ENCODE measurements around the gene ADAMTS3. TPM values are rescaled to one million over a fixed set of nuclear protein-coding genes. Genes with fewer than 3 reads are reported as not detected.

The ADAMTS3 gene
- total and polyA plus RNA-seq, 2 donors (not counting 1 experiment from before 2014, with no cell fraction given), result not detected

GRCh38 chr4:72463724-72464123, 105.3 kb downstream of the ADAMTS3 start:
- Histone ChIP-seq H3K27ac (ENCODE audit: low read length in 2 of 2) (no peak overlapping the region), H3K4me3 (ENCODE audit: control extremely low read depth in 1 of 5, extremely low read depth in 1 of 5, insufficient read depth in 1 of 5, low read depth in 2 of 5, low read length in 4 of 5) (no peak overlapping the region), H3K27me3 (replicated peaks in 1 of 4; ENCODE audit: control extremely low read depth in 1 of 4, control insufficient read depth in 3 of 4, insufficient read depth in 4 of 4, low read length in 3 of 4) (no peaks in the 10 kb centered on the region), H3K9ac (ENCODE audit: low read length) (no peak overlapping the region), H3K79me2 (ENCODE audit: control insufficient read depth, insufficient read depth, low read length) (no peaks in the 10 kb centered on the region), H4K20me1 (ENCODE audit: control insufficient read depth, insufficient read depth, low read length, poor library complexity, severe bottlenecking) (no peaks in the 10 kb centered on the region), H3K9me3 (ENCODE audit: control extremely low read depth in 1 of 3, control insufficient read depth in 2 of 3, insufficient read depth in 1 of 3, low read length in 2 of 3) (no peaks in the 10 kb centered on the region), H3K4me1 (ENCODE audit: control insufficient read depth in 2 of 2, insufficient read depth in 2 of 2, low read length in 2 of 2) (no peaks in the 10 kb centered on the region), H2AFZ (ENCODE audit: insufficient read depth, low read depth, low read length, poor library complexity, severe bottlenecking) (no peak overlapping the region), H3K4me2 (replicated peaks; ENCODE audit: low read depth, low read length, poor library complexity, severe bottlenecking) (no peak overlapping the region), H3K36me3 (replicated peaks in 1 of 2; ENCODE audit: control extremely low read depth in 1 of 2, control insufficient read depth in 1 of 2, extremely low read depth in 1 of 2, insufficient read depth in 2 of 2, low read length in 1 of 2) (no peaks in the 10 kb centered on the region)
- ChIA-PET POLR2A (no interaction called here), CTCF (no interaction called here)
- no peak for TF ChIP-seq CTCF (IDR thresholded peaks at IDR 0.05)
- H3K4me3 Mint-ChIP-seq, result no peak overlapping the region
- H3K27ac Mint-ChIP-seq, result no peak overlapping the region
- intact Hi-C loops (cut with micrococcal nuclease), result no loop called here
- no peaks in the 10 kb centered on the region for H3K27me3 Mint-ChIP-seq
- DNase-seq (no peak), ATAC-seq (ENCODE audit: low read depth) (no peak)
- H3K9me3 Mint-ChIP-seq (ENCODE audit: insufficient read depth), result no peaks in the 10 kb centered on the region
- no peaks in the 10 kb centered on the region for H3K4me1 Mint-ChIP-seq
- 88% methylated on average over 3 of the region's 3 CpGs for WGBS (ENCODE audit: insufficient coverage)

GRCh38 chr4:72457158-72457557, 111.9 kb downstream of the ADAMTS3 start:
- H3K4me3 Mint-ChIP-seq, result no peak overlapping the region
- Histone ChIP-seq H3K27me3 (replicated peaks in 1 of 4; ENCODE audit: control extremely low read depth in 1 of 4, control insufficient read depth in 3 of 4, insufficient read depth in 4 of 4, low read length in 3 of 4) (no peaks in the 10 kb centered on the region), H2AFZ (ENCODE audit: insufficient read depth, low read depth, low read length, poor library complexity, severe bottlenecking) (no peak overlapping the region), H3K4me2 (replicated peaks; ENCODE audit: low read depth, low read length, poor library complexity, severe bottlenecking) (no peak overlapping the region), H3K4me3 (ENCODE audit: control extremely low read depth in 1 of 5, extremely low read depth in 1 of 5, insufficient read depth in 1 of 5, low read depth in 2 of 5, low read length in 4 of 5) (no peak overlapping the region), H3K9ac (ENCODE audit: low read length) (no peak overlapping the region), H4K20me1 (ENCODE audit: control insufficient read depth, insufficient read depth, low read length, poor library complexity, severe bottlenecking) (no peaks in the 10 kb centered on the region), H3K79me2 (ENCODE audit: control insufficient read depth, insufficient read depth, low read length) (no peaks in the 10 kb centered on the region), H3K4me1 (ENCODE audit: control insufficient read depth in 2 of 2, insufficient read depth in 2 of 2, low read length in 2 of 2) (no peaks in the 10 kb centered on the region), H3K36me3 (replicated peaks in 1 of 2; ENCODE audit: control extremely low read depth in 1 of 2, control insufficient read depth in 1 of 2, extremely low read depth in 1 of 2, insufficient read depth in 2 of 2, low read length in 1 of 2) (no peaks in the 10 kb centered on the region), H3K27ac (ENCODE audit: low read length in 2 of 2) (no peak overlapping the region), H3K9me3 (ENCODE audit: control extremely low read depth in 1 of 3, control insufficient read depth in 2 of 3, insufficient read depth in 1 of 3, low read length in 2 of 3) (no peaks in the 10 kb centered on the region)
- POLR2A ChIA-PET, result no interaction called here
- no peaks in the 10 kb centered on the region for H3K27me3 Mint-ChIP-seq
- ATAC-seq (ENCODE audit: low read depth), result no peak
- no peaks in the 10 kb centered on the region for H3K9me3 Mint-ChIP-seq (ENCODE audit: insufficient read depth)
- TF ChIP-seq CTCF (IDR thresholded peaks at IDR 0.05) (no peak), EZH2 (IDR thresholded peaks at IDR 0.05; ENCODE audit: borderline replicate concordance, insufficient read depth, low read depth, low read length, poor library complexity, severe bottlenecking) (no peak)
- no CpG with 5 or more reads among the region's 3 CpGs for WGBS (ENCODE audit: insufficient coverage)
- intact Hi-C loops (cut with micrococcal nuclease), result no loop called here
- no peaks in the 10 kb centered on the region for H3K4me1 Mint-ChIP-seq
- CTCF ChIA-PET, result no interaction called here
- H3K27ac Mint-ChIP-seq, result no peak overlapping the region
- no peak for DNase-seq
